Upper lobe of left lung (tissue), 4 donors: ENCODE data around the gene GTF2A1.

Experiments
- EP300 ChIP-seq, 4 donors: sonication (generic); formaldehyde crosslinking; IDR thresholded peaks; one replicate each; pipeline ENCODE4 v1.5.1; 2017; ENCODE audit warnings: antibody characterized with exemption in 4 of 4, control low read depth in 2 of 4
- POLR2A ChIP-seq, 4 donors: fragments of 450-650 bp; IDR thresholded peaks; one replicate each; pipeline ENCODE4 v1.5.1; 2016 to 2017; ENCODE audit warnings: antibody characterized with exemption in 4 of 4, mild to moderate bottlenecking in 2 of 4

DNA sequence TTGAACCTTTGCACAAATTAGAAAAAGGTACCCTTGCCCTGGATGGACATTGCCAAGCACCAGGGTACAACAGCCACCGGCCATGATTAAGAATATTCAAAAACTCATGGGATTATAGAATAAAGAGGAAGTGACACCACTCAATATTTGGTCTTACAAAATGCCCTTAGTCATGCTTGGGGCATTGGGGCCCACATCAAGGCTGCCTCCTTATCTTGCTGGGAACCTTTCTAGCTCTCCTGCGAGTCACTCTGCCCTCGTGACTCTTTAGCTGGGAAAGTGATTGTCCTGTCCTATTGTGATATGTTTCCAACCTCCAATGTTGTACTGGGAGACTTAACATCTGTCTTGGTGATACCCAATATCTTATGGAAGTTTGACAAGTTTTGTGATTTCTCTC lies 57.8 kb downstream of the GTF2A1 start:
- TF ChIP-seq EP300 (IDR thresholded peaks at IDR 0.05) = no peak
- TF ChIP-seq POLR2A (IDR thresholded peaks at IDR 0.05) = no peak
